GM12801 (cell line): ENCODE results near the gene HOXB6.

Experiments used
- CTCF ChIP-seq: IDR thresholded peaks from one replicate; pipeline ENCODE4 v1.5.1; 2011; ENCODE audit warnings: control low read depth; ENCODE audit not compliant: insufficient read length; ENCODE audit errors: extremely low read depth

HOXB6 gene

DNA sequence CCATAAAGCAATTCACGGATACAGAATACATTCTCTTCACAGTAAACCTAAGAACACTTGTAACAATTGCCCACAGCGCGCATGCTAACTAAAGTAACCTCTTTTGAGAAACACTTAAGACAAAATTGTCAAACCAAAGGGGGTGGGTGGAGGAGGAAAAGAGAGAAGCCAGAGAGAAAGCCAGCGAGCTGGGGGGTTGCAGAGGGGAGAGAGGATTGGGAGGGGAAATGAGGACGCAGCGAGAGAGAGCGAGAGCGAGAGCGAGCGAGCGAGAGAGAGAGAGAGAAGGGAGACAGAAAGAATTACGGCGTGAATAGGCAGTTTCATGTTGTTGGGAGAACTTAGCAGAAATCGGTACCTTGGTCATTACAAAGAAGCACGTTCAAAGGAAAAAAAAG lies 7.7 kb upstream of the HOXB6 start:
- TF ChIP-seq CTCF, result no peak

- TF ChIP-seq CTCF, result no peak
These were observed 7.1 kb upstream of the HOXB6 start for GRCh38 chr17:48611681-48612455.

GRCh38 chr17:48611213-48611612 lies 6.4 kb upstream of the HOXB6 start:
- no peak for TF ChIP-seq CTCF

- no peak for TF ChIP-seq CTCF
These were observed 5.8 kb upstream of the HOXB6 start, which contains the start of gene HOXB7 for GRCh38 chr17:48610282-48611211. Gene HOXB7, minus strand, starts transcription at chr17:48611017. Its CDS starts 99 bp downstream, at chr17:48610918.

- no peak for TF ChIP-seq CTCF
These were observed 5.0 kb upstream of the HOXB6 start for GRCh38 chr17:48609759-48610281.

- no peak for TF ChIP-seq CTCF
These were observed 4.2 kb upstream of the HOXB6 start for GRCh38 chr17:48609033-48609432.

- no peak for TF ChIP-seq CTCF
These were observed 3.7 kb upstream of the HOXB6 start for GRCh38 chr17:48608494-48608834.
